LNCAP (cell line): ENCODE data around the gene CCN5.

Source experiments
- TF ChIP-seq, protein P1 (sequence below): fragments of 450-650 bp; IDR thresholded peaks from 2 replicates; pipeline ENCODE4 v1.5.1; 2017; ENCODE audit warnings: mild to moderate bottlenecking

The CCN5 gene

DNA sequence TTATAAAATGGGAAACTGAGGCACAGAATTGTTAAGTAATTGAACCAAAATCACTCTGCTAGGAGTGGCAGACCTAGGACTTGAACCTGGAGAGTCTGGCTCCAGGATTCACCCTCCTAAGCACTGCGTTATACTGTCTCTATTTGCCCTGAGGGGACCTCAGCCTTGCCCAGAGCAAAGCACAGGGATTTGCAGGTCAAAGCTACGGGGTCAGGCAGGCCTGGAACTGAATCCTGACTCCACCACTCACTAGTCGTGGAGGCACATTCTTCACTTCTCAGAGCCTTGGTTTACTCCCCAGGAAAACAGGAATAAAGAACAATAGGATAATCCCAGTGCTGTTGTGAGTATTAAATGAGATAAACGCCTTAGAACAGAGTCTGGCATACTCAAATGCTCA, 49.9 kb downstream of the CCN5 start:
- TF ChIP-seq, protein P1, sequence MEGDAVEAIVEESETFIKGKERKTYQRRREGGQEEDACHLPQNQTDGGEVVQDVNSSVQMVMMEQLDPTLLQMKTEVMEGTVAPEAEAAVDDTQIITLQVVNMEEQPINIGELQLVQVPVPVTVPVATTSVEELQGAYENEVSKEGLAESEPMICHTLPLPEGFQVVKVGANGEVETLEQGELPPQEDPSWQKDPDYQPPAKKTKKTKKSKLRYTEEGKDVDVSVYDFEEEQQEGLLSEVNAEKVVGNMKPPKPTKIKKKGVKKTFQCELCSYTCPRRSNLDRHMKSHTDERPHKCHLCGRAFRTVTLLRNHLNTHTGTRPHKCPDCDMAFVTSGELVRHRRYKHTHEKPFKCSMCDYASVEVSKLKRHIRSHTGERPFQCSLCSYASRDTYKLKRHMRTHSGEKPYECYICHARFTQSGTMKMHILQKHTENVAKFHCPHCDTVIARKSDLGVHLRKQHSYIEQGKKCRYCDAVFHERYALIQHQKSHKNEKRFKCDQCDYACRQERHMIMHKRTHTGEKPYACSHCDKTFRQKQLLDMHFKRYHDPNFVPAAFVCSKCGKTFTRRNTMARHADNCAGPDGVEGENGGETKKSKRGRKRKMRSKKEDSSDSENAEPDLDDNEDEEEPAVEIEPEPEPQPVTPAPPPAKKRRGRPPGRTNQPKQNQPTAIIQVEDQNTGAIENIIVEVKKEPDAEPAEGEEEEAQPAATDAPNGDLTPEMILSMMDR, result no peak

DNA sequence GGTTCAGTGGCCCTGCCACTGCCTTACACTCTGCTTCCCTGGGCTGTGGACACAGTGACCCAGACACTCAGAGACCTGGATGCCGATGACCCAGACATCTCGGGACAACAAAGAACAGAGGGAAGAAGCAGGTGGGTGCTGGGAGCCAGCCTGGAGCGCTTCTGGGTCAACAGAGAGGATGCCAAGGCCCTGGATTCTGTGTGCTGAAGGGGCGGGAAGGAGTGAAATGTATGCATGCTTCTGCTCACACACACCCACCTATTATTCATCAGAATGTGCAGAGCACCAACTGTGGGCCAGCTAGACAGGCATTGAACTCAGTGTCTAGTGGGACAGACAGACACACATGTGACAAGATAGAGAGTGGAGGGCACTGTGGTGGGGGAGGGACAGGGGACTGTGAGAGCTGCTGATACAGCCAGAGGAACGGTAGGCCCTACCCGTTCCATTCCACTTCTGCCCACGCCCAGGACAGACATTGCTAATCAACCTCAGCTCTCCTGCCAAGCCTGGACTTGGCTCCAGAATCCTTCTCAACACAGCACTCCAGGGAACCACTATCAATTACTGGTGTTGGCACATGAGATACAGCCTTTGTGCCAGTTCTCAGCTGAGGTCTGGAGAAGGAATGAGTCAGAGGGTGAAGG, 50.7 kb downstream of the CCN5 start:
- TF ChIP-seq, protein P1, result no peak

DNA sequence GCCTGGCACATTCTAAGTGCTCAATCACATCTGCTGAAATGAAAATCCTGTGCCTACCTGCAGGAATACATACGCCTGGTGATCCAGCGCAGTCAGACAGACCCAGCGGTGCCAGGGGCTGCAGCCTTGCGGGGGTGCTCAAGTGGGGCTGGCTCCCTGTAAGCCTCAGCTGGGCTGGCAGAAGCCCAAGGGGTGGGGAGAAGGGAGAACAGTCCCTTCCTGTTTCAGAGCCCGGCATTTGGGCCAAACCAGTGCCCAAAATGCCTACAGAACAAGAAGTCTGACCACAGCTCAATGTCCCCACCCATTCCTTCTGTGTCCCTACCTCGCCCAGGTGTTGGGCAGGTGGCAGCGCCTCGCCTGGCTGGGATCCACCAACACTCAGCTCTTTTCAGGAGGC, 53.1 kb downstream of the CCN5 start:
- TF ChIP-seq, protein P1, result no peak

DNA sequence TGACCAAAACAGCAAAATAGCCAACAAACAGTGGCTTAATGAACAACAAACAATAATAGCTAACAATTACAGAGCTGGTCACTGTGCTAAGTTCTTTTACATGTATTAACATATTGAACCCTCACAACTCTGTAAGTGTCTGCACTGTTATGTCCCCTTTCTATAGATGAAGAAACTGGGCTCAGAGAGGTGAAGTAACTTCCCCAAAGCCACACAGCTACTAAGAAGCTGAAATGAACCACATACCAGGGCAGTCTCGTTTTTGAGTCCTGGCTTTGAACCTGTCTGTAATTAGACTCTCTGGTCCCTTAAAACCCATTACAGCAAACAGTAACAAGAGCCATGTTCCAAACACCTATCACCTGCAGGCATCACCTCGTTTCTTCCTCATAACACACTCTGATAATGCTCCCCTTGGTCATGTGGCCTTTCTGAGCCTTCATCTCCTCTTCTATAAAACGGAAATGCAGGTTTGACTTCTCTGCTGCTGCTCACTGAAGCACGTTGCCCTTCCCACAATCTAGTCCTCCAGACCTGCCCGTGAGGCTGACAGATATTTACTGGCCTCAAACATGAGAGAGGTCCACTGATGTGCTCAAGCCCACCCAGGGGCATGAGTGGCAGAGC, 53.8 kb downstream of the CCN5 start:
- TF ChIP-seq, protein P1, result no peak

DNA sequence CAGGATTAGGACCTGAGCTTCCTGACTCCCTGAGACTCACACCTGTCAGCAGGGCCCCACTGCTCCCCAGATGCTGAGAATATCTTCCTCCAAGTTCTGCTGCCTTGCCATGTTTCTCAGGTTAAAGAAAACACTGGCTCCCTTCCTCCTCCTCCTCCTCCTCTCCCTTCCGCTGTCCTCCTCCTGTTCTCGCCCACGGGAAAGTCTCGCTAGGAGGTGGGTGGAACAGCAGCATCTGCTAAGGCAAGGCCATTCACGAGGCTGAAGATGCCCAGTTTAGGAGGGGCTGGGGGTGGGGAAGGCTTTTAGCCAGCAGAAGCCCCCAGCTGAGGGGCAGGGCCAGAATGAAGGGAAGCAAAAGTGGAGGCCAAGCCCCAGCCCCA, 54.3 kb downstream of the CCN5 start:
- TF ChIP-seq, protein P1, result no peak

DNA sequence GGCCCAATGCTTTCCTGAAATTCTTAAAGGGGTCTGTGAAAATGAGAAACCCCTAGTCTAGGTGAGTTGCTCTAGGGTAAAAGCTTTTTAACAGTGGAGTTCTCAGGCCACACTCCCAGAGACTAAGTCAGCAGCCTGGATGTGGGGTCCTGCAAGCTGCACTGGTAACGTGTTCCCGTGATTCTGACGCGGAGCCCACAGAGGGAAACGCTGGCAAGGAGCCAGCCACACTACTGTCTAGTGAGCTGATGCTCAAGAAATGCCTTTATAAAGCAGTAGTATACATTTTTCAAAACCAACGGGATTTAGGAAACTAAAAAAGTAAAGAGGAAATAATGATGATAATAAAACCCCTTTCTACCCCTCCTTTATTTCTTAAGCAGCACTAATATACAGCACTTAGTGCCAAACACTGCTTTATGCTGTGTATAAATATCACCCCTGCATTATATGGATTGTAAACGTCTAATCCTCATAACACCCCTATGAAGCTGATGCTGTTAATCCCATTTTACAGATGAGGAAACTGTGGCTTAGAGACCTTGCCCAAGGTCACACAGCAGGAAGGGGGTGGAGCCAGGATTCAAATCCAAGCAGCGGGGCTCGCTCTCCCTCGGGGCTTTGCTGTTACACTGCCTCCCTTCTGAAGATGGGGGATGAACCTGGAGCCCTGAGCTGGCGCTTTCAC, 55.5 kb downstream of the CCN5 start:
- TF ChIP-seq, protein P1, result no peak

DNA sequence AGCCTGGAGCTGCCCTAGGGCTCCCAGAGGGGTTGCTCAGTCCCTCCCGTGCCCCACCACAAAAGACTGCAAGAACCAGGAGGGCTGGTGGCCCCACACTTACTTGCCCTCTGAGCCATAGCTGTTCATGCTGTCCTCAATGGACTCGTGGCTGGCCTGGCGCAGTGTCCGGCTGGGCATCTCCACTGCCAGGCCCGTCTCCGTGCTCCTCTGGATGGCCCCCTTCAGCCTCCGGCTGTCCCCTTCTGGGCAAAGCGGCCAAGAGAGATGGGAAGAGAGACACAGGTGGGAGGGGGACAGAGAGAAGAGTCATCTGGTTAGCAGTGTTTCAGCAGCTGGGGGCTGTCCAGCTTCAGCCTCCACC, 56.0 kb downstream of the CCN5 start:
- TF ChIP-seq, protein P1, result no peak
